ENCODE measurements around the gene TMEM185A.
"Not testable (repeated sequence)": the region's sequence is repeated elsewhere in the genome, so short reads cannot be mapped to it uniquely, and the experiment has no call there.

TMEM185A gene

DNA sequence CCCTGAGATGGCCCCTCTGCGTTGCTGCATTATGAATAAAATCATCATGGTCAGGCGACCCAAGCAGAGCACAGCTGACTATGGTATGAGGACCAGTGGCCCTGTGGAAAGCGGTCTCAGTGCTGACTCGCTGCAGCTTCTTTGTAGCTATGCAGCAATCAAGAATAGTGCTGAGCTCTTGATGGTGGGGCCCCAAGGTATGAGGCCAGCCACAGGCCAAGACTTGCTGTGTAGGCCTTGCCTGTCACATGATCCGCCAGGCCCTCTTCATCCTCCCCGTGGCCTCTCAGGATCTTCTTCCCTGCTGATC, 79.7 kb downstream of the TMEM185A start:
- DNase-seq (ENCODE audit: low read depth, low spot score) = not testable (repeated sequence)

DNA sequence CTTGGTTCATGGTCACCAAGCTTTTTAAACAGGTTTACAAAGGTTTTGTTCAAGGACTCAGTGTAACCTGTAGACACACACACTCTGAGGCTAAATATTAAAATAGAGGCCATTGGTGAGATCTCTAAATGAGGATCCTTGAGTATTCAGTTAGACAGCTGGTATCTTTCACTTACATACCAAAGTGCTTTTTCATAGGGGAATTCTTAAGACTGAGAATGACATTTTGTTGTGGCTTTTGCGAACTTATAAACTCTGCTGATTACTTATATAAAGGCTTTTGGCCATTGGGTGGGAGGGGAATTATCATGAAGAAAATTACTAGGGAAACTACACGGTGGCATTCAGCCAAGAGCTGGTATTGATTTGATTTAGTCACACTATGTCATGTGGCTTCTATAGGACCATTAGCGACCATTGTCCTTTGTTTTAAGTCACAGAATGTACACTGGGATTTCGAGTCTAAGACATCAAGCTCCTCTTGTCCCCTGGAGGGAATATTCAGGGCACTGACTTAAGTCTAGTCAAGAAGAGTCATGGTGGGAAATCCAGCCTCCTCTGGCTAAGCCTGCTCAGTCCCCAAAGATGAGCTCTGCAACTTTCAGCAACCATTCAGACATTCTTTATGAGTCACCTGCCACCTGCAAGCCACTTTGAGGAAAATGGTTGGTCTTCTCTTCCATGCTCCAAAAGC, 80.2 kb downstream of the TMEM185A start:
- not testable (repeated sequence) for DNase-seq (ENCODE audit: low read depth, low spot score)

DNA sequence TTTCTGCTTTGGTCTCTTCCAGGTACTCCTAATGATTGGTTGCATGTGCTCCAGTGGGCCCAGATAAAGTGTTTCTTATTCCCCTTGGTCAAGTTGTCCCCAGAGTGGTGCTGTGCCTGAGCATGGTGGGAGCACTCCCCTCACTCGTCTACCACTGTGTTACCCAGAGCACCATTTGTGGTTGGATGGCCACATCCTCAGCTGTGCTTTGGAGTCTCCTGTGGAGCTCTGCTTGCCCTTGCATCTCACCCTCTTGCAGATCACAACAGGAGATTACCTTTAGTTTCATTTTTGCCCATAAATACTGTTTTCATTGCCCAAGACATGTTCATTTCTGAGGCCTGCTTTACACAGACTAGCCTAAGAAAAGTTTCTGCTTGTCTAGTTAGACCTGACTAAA, 81.1 kb downstream of the TMEM185A start:
- DNase-seq (ENCODE audit: low read depth, low spot score) = not testable (repeated sequence)

DNA sequence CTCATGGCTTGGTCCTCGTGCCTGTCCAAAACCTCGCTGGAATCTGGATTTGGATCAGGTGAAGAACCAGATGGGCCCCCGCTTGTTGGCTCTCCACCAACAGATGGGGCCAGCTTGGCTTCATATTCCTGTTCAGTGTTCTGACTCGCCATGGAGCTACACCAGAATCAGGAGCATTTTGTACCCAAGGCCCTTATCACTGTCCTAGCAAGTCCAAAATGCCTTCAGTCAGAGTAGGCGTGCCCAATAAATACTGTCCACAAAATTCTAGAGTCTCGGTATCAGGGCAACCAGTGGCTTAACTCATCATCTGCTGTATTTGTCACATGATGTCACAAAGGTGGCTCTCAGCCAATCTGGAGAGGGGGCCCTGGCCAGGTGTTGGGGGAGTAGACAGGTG, 81.9 kb downstream of the TMEM185A start, which contains the start of gene HSFX3:
HSFX3 (minus strand) TSS at position 224 of the 400 bp plus-strand sequence; CDS start at position 152, 72 bp downstream.
- DNase-seq (ENCODE audit: low read depth, low spot score) = not testable (repeated sequence)

DNA sequence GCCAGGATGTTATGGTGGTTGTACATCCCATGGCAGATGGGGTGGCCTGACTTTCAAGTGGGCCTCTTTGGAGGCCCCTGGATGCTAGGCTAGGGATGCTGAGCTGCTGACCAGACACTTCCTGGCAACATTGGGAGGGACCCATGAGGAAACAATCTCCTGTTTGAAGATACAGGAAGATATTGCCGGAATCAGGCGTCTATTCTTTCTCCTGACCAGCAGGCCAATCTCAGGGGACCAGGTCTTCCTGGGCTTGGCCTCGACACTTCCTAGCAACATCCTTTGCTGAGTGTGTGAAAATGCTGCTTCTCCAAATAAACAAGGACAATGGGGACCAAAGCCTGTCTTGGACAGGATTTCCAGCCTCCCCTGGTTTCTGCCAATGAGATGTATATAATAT, 83.8 kb downstream of the TMEM185A start:
- DNase-seq (ENCODE audit: low read depth, low spot score) = not testable (repeated sequence)

DNA sequence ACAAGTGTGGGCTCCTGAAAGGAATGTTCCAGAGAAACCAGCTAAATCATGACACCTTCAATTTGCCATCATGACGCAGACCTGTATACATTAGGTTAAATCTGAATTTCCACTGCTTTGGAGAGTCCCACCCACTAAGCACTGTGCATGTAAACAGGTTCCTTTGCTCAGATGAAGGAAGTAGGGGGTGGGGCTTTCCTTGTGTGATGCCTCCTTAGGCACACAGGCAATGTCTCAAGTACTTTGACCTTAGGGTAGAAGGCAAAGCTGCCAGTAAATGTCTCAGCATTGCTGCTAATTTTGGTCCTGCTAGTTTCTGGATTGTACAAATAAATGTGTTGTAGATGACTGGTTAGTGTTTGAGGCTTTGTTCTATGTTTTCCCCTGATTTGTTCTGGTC, 84.6 kb downstream of the TMEM185A start:
- not testable (repeated sequence) for DNase-seq (ENCODE audit: low read depth, low spot score)

Data from astrocyte of the hippocampus (primary cell).